ENCODE results near the gene ASIC4.

ASIC4 gene

GRCh38 chr2:219554350-219554749, 40.1 kb downstream of the ASIC4 start:
- Histone ChIP-seq H2AFZ (ENCODE audit: low read depth, low read length, severe bottlenecking) (no peak overlapping the region), H3K79me2 (ENCODE audit: insufficient read depth, low read length) (no peaks in the 10 kb centered on the region), H3K36me3 (ENCODE audit: low read length) (no peaks in the 10 kb centered on the region), H3F3A (ENCODE audit: insufficient read depth) (no peaks in the 10 kb centered on the region), H3K4me3 (ENCODE audit: insufficient read depth, low read length, poor library complexity, severe bottlenecking) (no peak overlapping the region), H3K9me3 (ENCODE audit: insufficient read depth, low read length) (no peaks in the 10 kb centered on the region), H3K9ac (ENCODE audit: low read length) (no peak overlapping the region), H3K27ac (ENCODE audit: low read depth, low read length) (no peak overlapping the region), H4K20me1 (ENCODE audit: low read depth, low read length) (no peaks in the 10 kb centered on the region), H3K9me2 (replicated peaks; ENCODE audit: insufficient read depth, low read length) (no peaks in the 10 kb centered on the region), H3K27me3 (ENCODE audit: low read length) (no peaks in the 10 kb centered on the region), H3K4me2 (ENCODE audit: low read depth, low read length, poor library complexity, severe bottlenecking) (no peak overlapping the region)
- TF ChIP-seq CTCF (IDR thresholded peaks at IDR 0.05; ENCODE audit: insufficient read depth, low read length, poor library complexity, severe bottlenecking) (no peak), EZH2phosphoT487 (conservative IDR thresholded peaks at IDR 0.05; ENCODE audit: low read length) (no peak)

GRCh38 chr2:219555956-219556355, 41.7 kb downstream of the ASIC4 start:
- Histone ChIP-seq H3K9me3 (ENCODE audit: insufficient read depth, low read length) (no peaks in the 10 kb centered on the region), H3K79me2 (ENCODE audit: insufficient read depth, low read length) (no peaks in the 10 kb centered on the region), H3K4me3 (ENCODE audit: insufficient read depth, low read length, poor library complexity, severe bottlenecking) (no peak overlapping the region), H4K20me1 (ENCODE audit: low read depth, low read length) (no peaks in the 10 kb centered on the region), H3F3A (ENCODE audit: insufficient read depth) (no peaks in the 10 kb centered on the region), H3K9ac (ENCODE audit: low read length) (no peak overlapping the region), H3K27ac (ENCODE audit: low read depth, low read length) (no peak overlapping the region), H3K4me2 (ENCODE audit: low read depth, low read length, poor library complexity, severe bottlenecking) (no peak overlapping the region), H3K9me2 (replicated peaks; ENCODE audit: insufficient read depth, low read length) (no peaks in the 10 kb centered on the region), H3K27me3 (ENCODE audit: low read length) (no peaks in the 10 kb centered on the region), H3K36me3 (ENCODE audit: low read length) (no peaks in the 10 kb centered on the region), H2AFZ (ENCODE audit: low read depth, low read length, severe bottlenecking) (no peak overlapping the region)
- no peak for TF ChIP-seq CTCF (IDR thresholded peaks at IDR 0.05; ENCODE audit: insufficient read depth, low read length, poor library complexity, severe bottlenecking)

- Histone ChIP-seq H3K4me3 (ENCODE audit: insufficient read depth, low read length, poor library complexity, severe bottlenecking) (no peak overlapping the region), H3K36me3 (ENCODE audit: low read length) (no peaks in the 10 kb centered on the region), H3K9me3 (ENCODE audit: insufficient read depth, low read length) (no peaks in the 10 kb centered on the region), H3K27me3 (ENCODE audit: low read length) (no peaks in the 10 kb centered on the region), H4K20me1 (ENCODE audit: low read depth, low read length) (no peaks in the 10 kb centered on the region), H3K27ac (ENCODE audit: low read depth, low read length) (no peak overlapping the region), H3K4me2 (ENCODE audit: low read depth, low read length, poor library complexity, severe bottlenecking) (no peak overlapping the region), H3K79me2 (ENCODE audit: insufficient read depth, low read length) (no peaks in the 10 kb centered on the region), H3K9ac (ENCODE audit: low read length) (no peak overlapping the region), H3K9me2 (replicated peaks; ENCODE audit: insufficient read depth, low read length) (no peaks in the 10 kb centered on the region), H3F3A (ENCODE audit: insufficient read depth) (no peaks in the 10 kb centered on the region), H2AFZ (ENCODE audit: low read depth, low read length, severe bottlenecking) (no peak overlapping the region)
- TF ChIP-seq CTCF (IDR thresholded peaks at IDR 0.05; ENCODE audit: insufficient read depth, low read length, poor library complexity, severe bottlenecking) (no peak), EZH2phosphoT487 (conservative IDR thresholded peaks at IDR 0.05; ENCODE audit: low read length) (no peak)
Measured at GRCh38 chr2:219556413-219556812, 42.1 kb downstream of the ASIC4 start.

DNA sequence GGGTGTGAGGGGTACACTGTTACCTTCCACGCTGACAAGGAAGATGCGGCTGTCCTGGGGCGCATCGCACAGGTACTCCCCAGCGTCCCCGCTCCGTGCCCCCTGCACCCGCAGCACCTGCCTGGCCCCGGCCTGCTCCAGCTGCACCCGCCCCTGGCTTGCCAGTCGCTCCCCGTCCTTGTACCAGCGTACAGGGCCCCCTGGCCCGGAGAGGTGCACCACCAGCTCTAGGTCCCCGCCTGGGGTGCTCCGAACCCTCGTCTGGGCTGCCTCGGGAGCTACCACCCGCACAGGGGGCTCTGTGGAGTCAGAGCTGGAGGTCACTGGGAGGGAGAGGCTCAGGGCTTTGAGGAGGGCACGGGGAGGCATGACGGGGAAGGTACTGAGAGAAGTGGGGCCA, 43.0 kb downstream of the ASIC4 start:
- no peaks in the 10 kb centered on the region for H3K9me2 ChIP-seq (replicated peaks; ENCODE audit: insufficient read depth, low read length)
- no peaks in the 10 kb centered on the region for H3K27me3 ChIP-seq (ENCODE audit: low read length)
- H2AFZ ChIP-seq (ENCODE audit: low read depth, low read length, severe bottlenecking) = no peak overlapping the region
- TF ChIP-seq EZH2phosphoT487 (conservative IDR thresholded peaks at IDR 0.05; ENCODE audit: low read length) = no peak
- TF ChIP-seq CTCF (IDR thresholded peaks at IDR 0.05; ENCODE audit: insufficient read depth, low read length, poor library complexity, severe bottlenecking) = no peak
- H3F3A ChIP-seq (ENCODE audit: insufficient read depth) = no peaks in the 10 kb centered on the region
- H3K36me3 ChIP-seq (ENCODE audit: low read length) = no peaks in the 10 kb centered on the region
- H3K27ac ChIP-seq (ENCODE audit: low read depth, low read length) = no peak overlapping the region
- H3K4me2 ChIP-seq (ENCODE audit: low read depth, low read length, poor library complexity, severe bottlenecking) = no peak overlapping the region
- H3K9ac ChIP-seq (ENCODE audit: low read length) = no peak overlapping the region
- H4K20me1 ChIP-seq (ENCODE audit: low read depth, low read length) = no peaks in the 10 kb centered on the region
- no peaks in the 10 kb centered on the region for H3K79me2 ChIP-seq (ENCODE audit: insufficient read depth, low read length)
- H3K9me3 ChIP-seq (ENCODE audit: insufficient read depth, low read length) = no peaks in the 10 kb centered on the region
- H3K4me3 ChIP-seq (ENCODE audit: insufficient read depth, low read length, poor library complexity, severe bottlenecking) = no peak overlapping the region
